GM19397 (cell line): ENCODE results near the gene PDGFA.

Source experiments
- ATAC-seq: cut with Tn5 transposase; IDR thresholded peaks from one replicate; pipeline ENCODE4 v1.9.1; 2021; ENCODE audit warnings: mild to moderate bottlenecking, moderate library complexity; ENCODE audit not compliant: unreplicated experiment

The PDGFA gene

DNA sequence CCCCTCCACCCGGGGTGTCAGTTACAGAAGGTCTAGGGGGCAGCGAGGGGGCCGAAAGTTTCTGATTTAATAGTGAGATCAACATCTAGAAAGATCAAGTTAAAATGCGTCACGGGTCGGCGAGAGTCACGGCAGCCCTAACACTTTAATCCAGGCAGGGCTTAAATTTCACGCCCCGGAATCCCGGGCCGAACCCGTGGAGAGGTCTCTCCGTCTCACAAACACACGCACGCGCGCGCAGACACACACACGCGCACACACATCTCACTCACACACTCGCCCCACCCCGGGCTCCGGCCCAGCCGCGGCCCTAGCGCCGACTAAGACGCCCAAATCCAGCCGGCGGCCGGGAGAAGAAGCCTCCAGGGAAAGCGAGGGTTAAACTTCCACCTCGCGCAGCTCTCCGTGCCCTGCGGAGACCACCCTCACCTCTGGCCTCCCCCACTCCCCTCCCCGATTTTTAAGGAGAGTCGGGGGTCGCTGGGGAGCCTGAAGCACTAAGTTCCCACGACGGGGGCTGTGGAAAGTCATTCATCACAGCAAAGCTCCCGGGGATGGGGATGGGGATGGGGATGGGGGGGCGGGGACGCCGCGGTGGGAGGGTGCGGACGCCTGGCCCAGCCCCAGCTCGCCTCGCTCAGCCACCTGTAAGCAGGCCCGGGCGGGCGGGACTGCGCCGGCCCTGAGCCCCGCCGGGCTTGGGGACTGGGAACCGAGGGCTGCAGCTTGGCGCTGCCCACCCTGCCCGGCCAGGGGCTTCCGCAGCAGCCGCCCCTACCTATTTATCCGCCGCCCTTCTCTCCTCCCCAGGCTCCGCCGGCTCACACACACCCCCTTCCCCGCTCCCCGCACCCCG lies 1.6 kb downstream of the PDGFA start:
- no peak for ATAC-seq

DNA sequence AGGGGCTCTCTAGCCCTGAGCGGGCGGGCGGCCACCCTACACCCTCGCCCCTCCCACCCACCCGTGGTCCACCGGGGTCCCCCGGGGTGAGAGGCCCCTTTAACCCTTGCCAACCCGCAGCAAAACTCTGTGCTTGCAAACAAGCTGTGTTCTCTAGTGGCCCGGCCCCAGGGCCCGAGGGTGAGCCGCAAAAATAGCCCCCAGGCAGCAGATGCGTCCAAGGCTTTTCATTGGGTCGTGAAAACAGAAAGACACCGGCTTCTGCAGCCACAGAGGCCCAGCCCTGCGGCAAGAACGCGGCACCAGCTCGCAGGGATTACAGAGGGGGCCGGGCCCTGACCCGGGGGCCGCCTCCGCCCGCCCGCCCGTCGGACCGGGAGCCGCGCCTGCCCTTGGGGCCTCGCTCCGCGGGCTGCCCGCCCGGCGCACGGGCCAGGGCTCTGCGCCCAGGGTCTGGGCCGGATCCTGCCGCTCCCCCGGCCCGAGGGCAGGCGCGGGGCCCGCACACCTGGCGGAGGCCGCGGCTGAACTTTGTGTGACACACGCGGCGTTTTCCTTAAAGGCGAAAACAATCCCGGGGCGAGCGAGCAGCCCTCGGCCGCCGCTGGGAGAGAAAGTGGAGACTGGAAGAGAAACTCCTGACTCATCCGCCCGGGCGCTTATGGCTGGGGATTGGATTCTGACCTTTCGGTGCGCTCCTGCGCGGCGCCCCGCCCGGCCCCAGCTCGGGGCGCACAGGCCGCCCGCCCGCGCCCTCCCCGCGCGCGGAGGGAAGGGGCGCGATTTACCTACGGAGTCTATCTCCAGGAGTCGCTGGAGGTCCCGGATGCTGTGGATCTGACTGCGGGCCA lies 2.8 kb downstream of the PDGFA start:
- ATAC-seq, result no peak

DNA sequence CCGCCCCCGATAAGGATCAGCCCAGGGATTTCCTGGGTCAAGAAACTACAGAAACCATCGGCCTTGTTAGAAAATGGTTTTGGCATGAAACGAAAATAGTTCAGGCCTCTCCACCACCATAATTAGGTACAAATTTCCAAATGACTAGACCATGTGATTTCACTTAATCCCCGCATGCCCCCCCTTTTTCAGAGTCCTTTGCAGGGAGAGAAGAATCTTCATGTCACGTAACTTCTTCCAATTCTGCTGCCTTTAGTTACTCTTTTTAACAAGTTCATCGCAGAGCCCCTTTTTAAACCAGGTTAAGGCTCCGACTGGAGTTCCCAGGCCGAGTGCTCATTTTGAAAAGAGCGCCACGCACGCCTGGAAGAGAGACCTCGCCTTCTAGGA lies 3.4 kb downstream of the PDGFA start:
- ATAC-seq, result no peak

DNA sequence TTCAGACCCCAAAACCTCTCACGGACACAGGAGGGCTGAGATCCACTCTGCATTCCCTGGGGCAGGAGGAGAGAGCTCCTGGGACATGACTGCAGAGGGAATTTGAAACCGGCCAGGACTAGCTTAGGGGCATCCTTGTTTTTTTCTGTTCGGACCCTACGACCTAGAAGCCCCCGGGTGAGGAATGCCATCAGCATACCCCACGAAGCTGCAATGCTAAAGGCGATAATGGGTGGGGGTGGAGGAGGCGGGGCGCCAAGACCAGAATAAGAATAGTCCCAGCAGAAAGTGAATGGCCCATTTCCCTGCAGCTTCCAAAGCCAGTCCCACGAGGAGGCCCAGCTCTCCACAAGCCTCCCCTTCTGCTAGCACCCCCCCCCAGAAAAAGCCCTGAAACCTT lies 4.0 kb downstream of the PDGFA start:
- no peak for ATAC-seq

DNA sequence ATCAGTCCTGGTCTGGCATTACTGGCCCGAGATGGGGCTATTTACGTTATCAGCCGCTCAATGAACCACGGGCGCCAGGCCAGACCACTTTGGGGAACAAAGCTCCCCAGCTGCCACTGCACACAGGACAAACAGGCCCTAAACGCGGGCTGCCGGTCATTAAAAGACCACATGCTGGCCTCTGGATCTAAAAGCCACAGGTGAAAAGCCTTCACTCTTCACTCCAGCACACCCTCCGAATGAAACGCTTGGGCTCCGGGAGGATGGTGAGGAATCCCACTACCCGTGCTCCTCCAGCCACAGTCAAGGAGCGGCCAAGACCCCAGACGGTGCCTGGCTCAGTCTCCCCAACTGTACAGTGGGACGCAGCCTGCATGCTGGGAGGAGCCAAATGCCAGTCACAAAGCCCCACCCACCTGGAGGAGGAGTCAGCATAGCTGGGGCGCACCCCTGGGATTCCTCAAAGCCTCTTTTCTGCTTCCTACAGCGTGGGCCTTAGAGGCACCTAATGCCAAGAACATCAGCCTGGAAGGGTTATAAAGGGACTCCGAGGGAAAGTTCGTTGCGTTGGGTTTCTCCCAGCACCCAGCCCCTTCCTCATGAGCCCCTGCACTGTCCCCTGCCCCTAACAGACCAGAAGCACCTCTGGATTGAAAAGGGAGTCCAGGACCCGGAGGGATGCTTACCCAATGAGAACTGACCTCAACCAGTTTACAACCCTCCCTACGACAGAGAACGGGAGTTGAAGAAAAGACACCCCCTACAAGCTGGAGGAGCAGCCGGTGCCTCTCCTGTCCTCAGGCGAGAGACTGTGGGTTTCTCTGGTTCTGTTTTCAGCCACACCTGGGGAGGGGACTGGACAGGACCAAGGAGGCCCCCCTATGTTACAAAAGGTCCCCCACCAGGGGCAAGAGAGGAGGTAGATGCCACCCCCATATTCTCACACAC lies 4.7 kb downstream of the PDGFA start:
- ATAC-seq, result no peak

DNA sequence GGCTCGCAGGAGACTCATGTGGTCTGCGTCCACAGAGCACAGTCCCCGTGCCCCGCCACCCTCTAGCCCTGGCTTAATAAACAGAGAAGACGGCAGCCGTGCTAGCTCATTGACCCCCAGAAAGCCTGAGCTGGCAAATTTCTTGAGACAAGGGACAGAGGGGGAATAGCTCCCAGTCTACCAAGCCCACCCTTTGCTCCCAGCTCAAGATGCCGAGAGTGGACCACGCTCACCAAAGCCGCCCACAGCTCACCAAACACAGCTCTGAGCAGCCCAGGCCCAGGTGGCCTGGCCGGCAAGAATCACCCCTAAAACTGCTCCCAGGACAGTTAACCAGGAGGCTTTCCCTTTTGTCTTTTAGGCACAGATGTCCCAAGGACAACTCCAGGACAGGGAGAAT lies 5.4 kb downstream of the PDGFA start:
- ATAC-seq, result no peak

DNA sequence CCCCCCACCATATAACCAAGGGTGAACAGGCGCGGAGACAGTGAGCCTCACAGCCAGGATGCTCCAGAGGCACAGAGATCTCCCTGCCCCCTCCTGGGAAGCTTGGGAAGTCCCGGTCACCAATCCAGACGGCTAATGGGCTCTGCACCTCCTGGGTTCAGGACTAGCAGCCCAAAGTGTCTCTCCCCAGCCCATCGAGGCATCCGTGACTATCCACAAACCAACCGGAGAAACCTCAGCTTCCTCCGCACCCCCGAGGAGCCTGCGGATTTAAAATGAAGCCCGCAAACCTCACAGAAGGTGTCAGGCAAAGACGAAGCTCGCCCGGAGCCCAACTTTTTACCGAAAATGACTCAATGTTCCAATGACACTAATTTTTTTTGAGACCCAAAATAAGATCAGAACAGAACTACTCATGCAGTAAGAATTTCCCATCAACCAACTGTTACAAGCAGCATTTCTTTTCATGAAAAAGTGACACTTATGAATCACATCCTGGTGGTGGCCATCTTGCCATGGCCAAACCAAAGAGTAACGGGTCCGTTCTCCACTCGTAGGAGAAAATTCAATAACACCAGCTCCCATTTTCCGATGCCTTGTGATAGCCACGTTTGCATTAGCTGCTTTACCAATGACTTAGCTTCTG lies 6.0 kb downstream of the PDGFA start:
- ATAC-seq, result no peak

DNA sequence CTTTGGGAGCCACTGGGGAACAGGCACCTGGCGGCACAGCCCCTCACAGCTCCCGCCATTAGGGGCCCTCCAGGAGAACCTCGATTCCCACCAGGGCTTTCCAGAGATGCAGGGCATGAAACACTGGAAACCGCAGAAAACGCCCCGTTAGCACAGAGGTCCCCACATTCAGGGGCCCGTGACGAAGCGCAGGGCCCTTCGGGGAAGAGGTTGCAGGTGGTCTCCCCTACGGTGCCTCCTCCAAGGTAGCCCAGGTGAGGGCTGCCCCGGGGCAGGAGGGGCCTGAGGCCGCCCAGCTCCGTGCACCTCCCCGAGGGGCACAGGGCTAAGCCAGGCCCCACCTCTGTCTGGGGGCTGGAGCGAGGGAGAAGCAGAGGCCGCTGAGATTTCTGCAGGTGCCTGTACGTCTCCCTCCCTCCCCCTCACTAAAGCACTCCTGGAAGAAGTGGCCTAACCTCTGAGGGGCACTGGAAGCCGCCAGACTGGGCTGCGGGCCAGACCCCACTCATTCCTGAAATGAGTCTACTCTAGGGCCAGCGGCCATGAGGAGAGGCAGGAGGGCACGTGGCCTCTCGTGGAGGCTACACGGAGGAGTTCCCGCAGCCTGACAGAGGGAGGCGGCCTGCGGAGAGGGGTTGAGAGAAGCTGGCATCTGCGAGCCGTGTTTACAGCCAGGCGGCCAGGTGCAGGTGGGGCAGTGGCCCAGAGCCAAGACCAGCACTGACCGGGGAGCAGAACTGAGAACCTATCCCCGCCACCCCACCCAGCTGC lies 6.9 kb downstream of the PDGFA start:
- no peak for ATAC-seq

DNA sequence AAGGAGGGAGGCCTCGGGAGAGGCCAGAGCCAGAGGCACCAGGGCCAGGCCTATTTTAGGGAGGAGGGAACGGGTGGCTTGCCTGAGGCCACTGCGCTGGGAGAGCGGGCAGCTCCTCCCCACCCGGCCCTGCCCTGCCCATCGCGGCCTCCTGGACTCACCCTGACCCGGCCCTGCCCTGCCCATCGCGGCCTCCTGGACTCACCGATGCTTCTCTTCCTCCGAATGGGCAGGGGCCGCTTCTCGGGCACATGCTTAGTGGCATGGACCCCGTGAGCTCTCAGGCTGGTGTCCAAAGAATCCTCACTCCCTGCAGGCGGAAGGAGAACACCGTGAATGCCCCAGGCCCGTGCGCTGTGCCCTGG lies 7.5 kb downstream of the PDGFA start:
- ATAC-seq, result no peak

DNA sequence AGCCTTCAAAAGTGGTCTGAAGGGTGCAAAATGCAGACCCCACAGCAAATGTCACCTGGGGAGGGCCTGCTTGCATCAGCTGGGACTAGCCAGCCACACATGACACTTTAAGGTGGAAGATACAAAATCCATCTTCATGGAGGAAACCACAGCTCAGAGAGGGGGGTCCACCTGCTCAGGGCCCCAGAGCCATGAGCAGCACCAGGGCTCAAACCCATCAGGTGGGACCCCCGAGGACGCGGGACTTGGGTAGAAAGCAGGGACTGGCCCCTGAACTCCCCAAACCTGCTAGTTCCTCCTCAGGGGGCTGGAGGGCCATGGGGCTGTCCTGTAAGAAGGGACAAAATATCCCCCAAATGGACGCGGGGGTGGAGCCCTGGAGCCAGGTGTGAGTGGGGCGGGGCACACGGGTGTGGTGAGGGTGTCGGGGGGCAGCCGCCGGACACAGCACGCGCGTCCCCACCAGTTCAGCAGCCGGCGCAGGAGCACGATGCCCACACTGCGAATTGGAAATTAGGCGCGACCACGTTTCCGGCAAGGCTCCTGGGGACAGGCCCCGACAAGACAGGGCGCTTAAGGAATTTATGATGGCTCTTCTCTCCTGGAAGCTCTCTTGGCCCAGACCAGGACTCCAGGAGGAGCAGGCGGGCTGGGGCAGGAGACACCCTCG lies 8.0 kb downstream of the PDGFA start:
- no peak for ATAC-seq

DNA sequence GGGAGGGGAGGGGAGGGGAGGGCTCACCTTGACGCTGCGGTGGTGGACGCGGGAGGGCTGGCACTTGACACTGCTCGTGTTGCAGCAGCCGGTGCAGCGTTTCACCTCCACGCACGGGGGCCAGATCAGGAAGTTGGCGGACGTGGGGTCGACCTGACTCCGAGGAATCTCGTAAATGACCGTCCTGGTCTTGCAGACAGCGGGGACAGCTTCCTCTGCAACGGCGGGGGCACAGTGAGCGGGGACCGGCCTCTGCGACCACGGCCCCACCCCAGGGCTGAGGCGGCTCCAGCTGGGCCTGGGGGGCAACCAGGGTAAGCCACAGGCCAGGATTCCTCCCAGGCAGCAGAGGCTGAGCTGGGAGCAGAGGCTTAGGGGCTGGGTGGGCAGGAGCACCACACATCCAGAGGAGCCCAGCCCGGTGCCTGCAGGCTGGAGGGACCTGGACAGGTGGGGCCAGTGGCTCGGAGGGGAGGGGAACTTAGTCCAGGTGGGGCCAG lies 8.8 kb downstream of the PDGFA start:
- ATAC-seq, result no peak

DNA sequence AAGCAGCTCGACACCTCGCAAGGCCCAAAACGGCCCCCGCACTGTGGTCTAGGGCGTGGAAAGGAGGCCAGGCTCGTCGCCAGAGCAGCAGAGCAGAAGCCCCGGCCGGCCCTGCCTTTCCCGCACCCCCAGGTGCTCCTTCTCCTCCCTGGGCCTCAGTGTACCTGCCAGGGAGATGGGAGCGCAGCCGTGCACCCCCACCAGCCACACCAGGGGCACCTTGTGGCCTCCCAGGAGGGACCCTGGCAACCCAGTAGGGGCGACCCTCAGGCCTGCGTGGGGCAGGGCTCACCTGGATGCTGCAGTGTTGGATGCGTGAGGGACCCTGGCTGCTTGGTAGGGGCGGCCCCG lies 9.5 kb downstream of the PDGFA start:
- no peak for ATAC-seq

DNA sequence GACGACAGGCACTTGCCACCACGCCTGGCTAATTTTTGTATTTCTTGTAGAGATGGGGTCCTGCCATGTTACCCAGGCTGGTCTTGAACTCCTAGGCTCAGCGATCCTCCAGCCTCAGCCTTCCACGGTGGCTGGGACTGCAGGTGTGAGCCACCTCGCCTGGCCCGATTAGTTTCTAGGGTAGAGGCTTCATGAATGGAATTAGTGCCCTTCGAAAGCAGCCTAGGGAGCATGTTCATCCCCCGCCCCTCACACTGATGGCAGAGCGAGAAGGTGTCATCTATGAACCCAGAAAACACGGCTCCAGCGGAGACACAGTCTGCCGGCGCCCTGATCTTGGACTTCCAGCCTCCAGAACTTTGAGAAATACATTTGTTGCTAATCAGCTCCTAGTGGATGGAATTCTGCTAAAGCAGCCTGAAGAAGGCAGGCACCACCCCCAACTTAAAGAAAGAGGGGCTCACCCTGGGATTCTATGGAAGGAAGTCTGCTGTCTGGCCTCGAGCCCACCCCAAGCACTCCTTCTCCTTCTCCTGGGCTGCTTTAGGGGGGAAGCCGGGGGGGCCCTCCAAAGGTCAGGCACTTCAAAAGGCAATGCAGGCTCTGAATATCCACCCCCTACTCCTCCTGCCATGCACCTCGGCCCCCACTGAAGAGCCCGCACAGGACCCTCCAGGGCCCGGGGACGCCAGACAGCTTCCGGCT lies 10.1 kb downstream of the PDGFA start:
- ATAC-seq, result no peak

DNA sequence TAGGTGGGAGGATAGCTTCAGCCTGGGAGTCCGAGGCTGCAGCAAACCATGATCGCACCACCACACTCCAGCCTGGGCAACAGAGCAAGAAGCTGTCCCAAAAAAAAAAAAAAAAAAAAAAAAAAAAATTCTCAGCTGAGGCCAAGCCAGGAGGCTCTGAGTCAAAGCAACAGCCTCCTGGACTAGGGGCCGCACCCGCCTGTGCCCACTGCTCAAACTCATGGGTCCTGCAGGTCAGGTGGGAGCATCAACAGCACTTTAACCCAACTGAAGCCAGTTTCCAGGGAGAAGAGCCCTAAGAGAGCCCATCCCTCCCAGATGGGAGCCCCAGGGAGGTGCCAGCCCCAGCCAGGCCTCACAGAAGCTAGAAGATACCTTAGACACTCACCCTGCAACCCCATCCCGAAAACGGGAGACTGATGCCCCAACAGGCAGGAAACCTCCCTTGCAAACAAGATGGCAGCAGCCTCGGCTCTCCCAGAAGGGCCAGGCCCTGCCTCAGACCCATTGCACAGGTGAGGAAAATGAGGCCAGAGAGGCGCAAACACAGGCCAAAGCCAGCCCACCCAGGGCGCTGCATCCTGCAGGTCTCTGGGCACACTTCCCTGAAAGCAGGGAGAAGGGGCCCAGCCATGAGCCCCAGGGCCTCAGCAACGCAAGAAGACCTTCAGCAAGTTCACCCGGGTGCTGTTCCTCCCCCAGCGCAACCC lies 11.0 kb downstream of the PDGFA start:
- ATAC-seq, result no peak

DNA sequence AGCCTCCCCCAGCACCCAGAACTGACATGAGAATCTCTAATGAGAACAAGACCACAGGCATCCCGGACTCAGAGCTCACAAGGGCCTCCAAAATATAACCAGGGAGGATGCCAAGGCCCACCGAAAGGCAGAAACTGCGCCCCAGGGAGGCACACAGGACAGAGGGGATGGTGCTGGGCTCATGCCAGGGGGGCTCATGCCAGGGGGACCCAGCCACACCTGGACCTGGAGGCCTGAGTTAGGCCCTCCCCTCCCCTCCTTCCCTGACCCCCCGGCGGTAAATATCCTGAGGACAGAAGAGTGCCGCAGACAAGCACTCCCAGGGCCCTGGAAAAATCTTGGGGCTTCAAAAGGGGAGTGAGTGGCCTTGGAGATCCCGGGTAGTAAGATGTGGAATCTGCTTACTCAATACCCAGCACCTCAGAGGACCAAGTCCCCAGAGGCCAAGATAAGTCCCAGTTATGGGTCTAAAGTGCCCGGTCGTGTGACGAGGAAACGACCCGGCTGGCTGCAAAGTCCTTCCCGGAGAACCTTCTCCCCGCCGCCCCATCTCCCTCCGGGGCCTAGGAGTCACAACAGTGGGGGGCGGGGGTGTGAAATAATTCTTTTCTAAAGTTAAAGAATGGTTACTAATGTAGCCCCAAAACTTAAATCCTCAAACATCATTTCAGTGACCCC lies 11.9 kb downstream of the PDGFA start:
- ATAC-seq, result no peak

DNA sequence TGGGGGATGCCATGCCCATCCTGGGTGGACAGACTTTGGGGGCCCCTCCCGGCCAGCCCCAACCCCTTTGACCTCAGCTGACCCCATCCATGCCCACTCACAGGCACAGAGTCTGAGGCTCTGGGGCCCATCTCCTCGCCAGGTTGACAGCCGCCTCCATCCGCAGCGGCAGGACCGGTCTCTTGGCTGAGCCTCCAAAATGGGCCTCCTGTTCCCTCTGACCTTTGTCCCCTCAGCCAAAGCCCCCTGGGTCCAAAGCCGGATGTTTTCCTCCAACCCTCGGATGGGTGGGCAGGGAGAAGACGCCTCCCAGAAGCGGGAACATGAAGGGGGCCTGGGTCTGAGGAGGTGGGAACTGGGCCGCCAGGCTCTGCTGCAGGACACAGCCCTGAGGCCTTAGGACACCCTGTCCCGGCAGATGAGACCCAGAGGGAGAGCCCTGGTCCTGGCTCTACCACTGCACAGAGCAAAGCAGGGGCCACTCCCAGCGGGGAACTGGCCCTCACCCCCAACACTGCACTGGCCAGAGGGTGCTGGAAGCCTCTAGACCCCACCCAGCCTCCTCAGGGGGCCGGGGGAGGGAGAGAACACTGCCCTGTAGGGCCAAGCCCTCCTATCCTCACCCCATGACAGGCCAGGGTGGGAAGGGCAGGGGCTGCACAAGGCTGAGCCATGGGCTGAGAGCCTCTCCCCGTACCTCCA lies 12.6 kb downstream of the PDGFA start:
- ATAC-seq, result no peak

DNA sequence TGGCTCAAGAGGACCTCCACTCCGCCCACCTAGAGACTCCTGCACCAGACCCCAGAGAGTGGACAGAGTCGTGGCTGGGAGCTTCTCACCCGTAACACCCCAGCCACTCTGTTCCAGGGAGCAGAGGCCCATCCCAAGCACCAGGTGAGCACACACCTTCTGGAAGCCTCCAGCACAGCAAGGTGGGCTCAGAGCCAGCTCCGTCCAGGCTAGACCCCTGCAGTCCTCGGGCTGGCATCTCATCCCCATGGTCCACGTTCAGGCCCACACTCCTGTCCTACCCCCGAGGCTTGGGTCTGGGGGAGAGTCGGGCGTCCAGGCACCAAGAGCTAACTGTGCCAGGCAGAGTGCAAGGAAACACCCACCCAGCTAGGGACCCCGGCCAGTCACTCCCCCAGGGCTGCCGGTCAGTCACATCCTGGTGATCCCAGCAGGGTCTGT lies 13.2 kb downstream of the PDGFA start:
- no peak for ATAC-seq
